DND-41 (cell line): Measurements from ENCODE around the gene RGMA.

Experiments
- CTCF ChIP-seq: IDR thresholded peaks from 2 replicates; pipeline ENCODE4 v1.5.1; 2012; ENCODE audit warnings: borderline replicate concordance, low read length, moderate library complexity, mild to moderate bottlenecking; ENCODE audit not compliant: poor library complexity, severe bottlenecking; ENCODE audit errors: extremely low read depth
- EZH2 ChIP-seq: IDR thresholded peaks from 3 replicates; pipeline ENCODE4 v1.6.1; 2012; ENCODE audit warnings: borderline replicate concordance, low read depth, mild to moderate bottlenecking, moderate library complexity, low read length, inconsistent platforms; ENCODE audit not compliant: severe bottlenecking

GRCh38 chr15:93057618-93058017 is 31.4 kb downstream of the RGMA start:
- no peak for TF ChIP-seq EZH2
- TF ChIP-seq CTCF, result no peak
